Activated CD4-positive, alpha-beta memory T cell treated with anti-CD3 and anti-CD28 coated beads, Interleukin-2, amount 10 ng/mL, durations not matched to agents 7 days and 5 days (primary cell): Measurements from ENCODE around the gene C19orf81. TPM values are rescaled to one million over a fixed set of nuclear protein-coding genes. Genes with fewer than 3 reads are reported as not detected.

Source experiments
- CTCF ChIA-PET: fragments of 350-600 bp; sonication (Branson Sonifier 250); formaldehyde crosslinking; loops from one replicate; lab custom pipeline; 2021; ENCODE audit warnings: antibody characterized with exemption, inconsistent platforms; lab: Charles Lee
- POLR2A ChIA-PET: fragments of 350-600 bp; sonication (Branson Sonifier 250); formaldehyde crosslinking; loops from one replicate; lab custom pipeline; 2021; ENCODE audit warnings: antibody characterized with exemption; lab: Charles Lee
- DNase-seq: peaks from one replicate; pipeline ENCODE4 v3.0.0-alpha.2; 2020
- H3K27ac Mint-ChIP-seq: one replicate; pipeline ENCODE4 v1.8.0; 2021; ENCODE audit warnings: mild to moderate bottlenecking, mixed read lengths
- H3K27me3 Mint-ChIP-seq: one replicate; pipeline ENCODE4 v1.8.0; 2021; ENCODE audit warnings: mixed read lengths
- H3K36me3 Mint-ChIP-seq: one replicate; pipeline ENCODE4 v1.8.0; 2021; ENCODE audit warnings: low read depth, mixed read lengths
- H3K4me1 Mint-ChIP-seq: one replicate; pipeline ENCODE4 v1.8.0; 2021; ENCODE audit warnings: mixed read lengths
- H3K4me3 Mint-ChIP-seq: one replicate; pipeline ENCODE4 v1.8.0; 2021; ENCODE audit warnings: mild to moderate bottlenecking, mixed read lengths
- H3K9me3 Mint-ChIP-seq: one replicate; pipeline ENCODE4 v1.8.0; 2021; ENCODE audit warnings: mixed read lengths
- total RNA-seq, 2 experiments: library from RNA; stranded (reverse); gene quantifications; one replicate each; pipeline ENCODE4 v1.2.3, GENCODE V29; 2021

C19orf81 gene
- total RNA-seq, 2 experiments from 2014 or later, result not detected

GRCh38 chr19:50690439-50690838 lies 41.2 kb downstream of the C19orf81 start:
- Mint-ChIP-seq H3K36me3 (no peaks in the 10 kb centered on the region), H3K27ac (no peak overlapping the region), H3K4me3 (no peak overlapping the region), H3K9me3 (no peaks in the 10 kb centered on the region), H3K27me3 (peaks cover 22% of the 10 kb centered on the region), H3K4me1 (no peaks in the 10 kb centered on the region)
- POLR2A ChIA-PET, result no interaction called here
- CTCF ChIA-PET, result no interaction called here
- DNase-seq, result no peak

DNA sequence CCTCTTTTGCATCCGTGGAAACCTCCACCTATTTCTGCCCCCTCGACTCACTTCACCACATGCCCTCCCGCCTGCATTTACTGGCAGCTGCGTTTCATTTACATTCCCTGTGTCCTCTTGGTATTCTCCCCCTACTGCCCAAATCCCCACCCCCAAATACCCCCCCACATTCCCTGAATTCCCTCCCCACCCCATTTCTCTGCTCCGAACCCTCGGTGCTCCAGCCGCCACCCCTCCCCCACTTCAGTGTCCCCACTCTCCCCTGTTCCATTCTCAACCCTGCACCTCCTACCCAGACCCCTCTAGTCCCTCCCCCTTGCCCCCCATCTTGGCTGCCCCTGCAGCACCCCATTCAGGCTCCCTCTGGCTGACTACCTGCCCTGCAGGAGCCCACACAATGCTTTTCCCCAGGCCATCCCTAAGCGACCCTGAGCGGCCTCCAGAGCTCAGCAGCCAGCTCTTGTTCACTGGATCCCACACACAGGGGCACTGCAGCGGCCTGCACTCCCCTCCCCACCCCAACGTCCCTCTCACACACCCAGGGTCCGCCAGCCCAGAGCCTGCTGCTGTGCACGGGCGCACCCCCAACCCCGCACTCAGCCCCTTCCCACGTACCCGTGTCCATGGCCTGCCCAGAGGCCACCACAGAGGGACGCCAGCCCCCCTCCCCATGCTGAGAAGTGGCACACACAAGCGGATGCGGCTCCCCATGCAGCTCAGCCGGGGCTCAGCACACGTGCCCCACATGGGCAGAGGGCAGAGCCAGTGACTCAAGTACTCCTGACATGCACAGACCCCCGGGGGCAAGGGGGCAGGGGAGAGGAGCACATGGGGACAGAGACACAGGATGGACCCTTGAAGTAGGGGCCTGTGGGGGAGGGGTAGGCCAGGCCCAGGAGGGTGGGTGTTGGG lies 44.1 kb downstream of the C19orf81 start:
- peaks cover 22% of the 10 kb centered on the region for H3K27me3 Mint-ChIP-seq
- H3K4me3 Mint-ChIP-seq, result no peak overlapping the region
- no peaks in the 10 kb centered on the region for H3K9me3 Mint-ChIP-seq
- no peaks in the 10 kb centered on the region for H3K36me3 Mint-ChIP-seq
- POLR2A ChIA-PET, result no interaction called here
- no peaks in the 10 kb centered on the region for H3K4me1 Mint-ChIP-seq
- no peak for DNase-seq
- CTCF ChIA-PET, result no interaction called here
- H3K27ac Mint-ChIP-seq, result no peak overlapping the region

DNA sequence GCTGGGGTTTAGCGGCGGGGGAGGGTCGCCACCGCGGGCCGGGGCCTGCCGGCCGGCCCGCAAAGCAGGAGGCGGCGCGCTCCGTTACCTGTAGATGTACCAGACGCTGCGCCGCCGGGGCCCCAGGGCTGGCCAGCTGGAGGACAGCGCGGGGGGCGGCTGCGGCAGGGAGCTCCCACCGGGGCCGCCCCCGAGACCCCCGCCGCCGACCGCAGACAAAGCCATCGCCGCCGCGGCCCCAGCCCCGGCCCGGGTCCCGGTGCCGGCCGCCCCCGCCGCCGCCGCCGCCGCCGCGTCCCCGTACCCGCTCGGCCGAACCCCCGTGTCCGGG lies 45.5 kb downstream of the C19orf81 start:
- Mint-ChIP-seq H3K36me3 (no peaks in the 10 kb centered on the region), H3K9me3 (no peaks in the 10 kb centered on the region), H3K4me1 (no peaks in the 10 kb centered on the region), H3K27me3 (peaks cover 26% of the 10 kb centered on the region), H3K27ac (no peak overlapping the region), H3K4me3 (no peak overlapping the region)
- ChIA-PET CTCF (no interaction called here), POLR2A (no interaction called here)
- DNase-seq, result no peak

DNA sequence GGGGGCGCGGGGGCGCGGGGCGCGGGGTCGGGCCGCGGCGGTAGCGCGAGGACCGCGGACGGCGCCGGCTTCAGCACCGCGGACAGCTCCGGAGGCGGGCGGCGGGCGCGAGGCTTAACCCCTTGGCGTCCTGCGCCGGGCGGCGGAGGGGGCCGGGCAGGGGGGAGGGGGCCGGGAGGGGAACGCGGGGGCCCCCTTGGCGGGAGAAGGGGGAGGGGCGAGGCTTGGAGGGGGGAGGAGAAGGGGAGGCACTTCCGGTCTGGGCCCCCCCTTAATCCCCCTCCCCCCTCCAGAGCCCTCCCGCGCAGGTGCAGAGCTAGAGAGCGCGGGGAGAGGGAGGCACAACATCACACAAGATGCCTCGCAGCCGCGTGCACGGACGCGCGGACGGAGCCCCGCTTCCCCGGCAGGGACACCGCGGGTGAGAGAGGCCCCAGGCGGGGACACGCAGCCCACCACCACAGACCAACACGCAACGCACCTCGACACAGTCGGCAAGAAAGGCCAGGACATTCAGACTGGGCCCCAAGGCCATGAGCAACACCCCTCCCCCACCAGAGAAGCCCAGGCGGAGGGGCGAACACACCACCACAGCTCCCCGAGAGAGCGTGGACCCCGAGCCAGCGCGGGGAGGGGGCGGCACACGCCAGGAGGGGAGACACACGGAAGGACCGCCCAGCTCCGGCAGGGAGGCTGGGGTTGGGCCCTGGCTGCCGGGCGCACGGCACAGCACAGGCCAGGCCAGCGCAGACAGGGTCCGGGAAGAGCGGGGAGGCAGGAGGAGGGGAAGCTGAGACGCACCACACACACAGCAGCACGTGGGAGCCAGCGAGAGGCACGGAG lies 46.2 kb downstream of the C19orf81 start:
- Mint-ChIP-seq H3K9me3 (no peaks in the 10 kb centered on the region), H3K27ac (no peak overlapping the region), H3K27me3 (peaks cover 26% of the 10 kb centered on the region), H3K4me1 (no peaks in the 10 kb centered on the region), H3K36me3 (no peaks in the 10 kb centered on the region), H3K4me3 (no peak overlapping the region)
- ChIA-PET POLR2A (no interaction called here), CTCF (no interaction called here)
- DNase-seq, result peak; percentile 18

DNA sequence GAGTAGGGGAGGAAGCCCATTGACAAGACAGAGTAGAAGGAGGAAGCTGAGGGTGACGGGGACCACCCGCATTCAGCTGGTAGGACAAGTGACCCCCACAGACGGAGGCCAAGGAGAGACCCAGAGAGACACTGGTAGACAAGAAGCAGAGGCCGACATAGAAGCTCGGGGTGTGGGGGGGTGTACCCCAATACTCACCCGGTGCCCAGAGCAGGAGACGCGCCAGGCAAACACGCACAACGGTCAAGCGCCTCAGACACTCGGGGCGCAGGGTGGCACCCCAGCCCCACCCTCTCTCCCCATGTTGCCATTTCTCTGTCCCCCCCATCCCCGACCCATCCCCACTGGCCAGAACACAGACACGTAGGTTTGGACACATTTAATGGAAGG lies 46.8 kb downstream of the C19orf81 start:
- no peak overlapping the region for H3K4me3 Mint-ChIP-seq
- ChIA-PET CTCF (no interaction called here), POLR2A (no interaction called here)
- H3K27ac Mint-ChIP-seq, result no peak overlapping the region
- peaks cover 26% of the 10 kb centered on the region for H3K27me3 Mint-ChIP-seq
- DNase-seq, result no peak
- no peaks in the 10 kb centered on the region for H3K4me1 Mint-ChIP-seq
- no peaks in the 10 kb centered on the region for H3K36me3 Mint-ChIP-seq
- no peaks in the 10 kb centered on the region for H3K9me3 Mint-ChIP-seq

- DNase-seq, result no peak
- no peaks in the 10 kb centered on the region for H3K9me3 Mint-ChIP-seq
- no peak overlapping the region for H3K27ac Mint-ChIP-seq
- H3K36me3 Mint-ChIP-seq, result no peaks in the 10 kb centered on the region
- CTCF ChIA-PET, result no interaction called here
- H3K27me3 Mint-ChIP-seq, result peaks cover 20% of the 10 kb centered on the region
- H3K4me1 Mint-ChIP-seq, result no peaks in the 10 kb centered on the region
- POLR2A ChIA-PET, result no interaction called here
- H3K4me3 Mint-ChIP-seq, result no peak overlapping the region
Measured at GRCh38 chr19:50697414-50698124, 48.3 kb downstream of the C19orf81 start.

DNA sequence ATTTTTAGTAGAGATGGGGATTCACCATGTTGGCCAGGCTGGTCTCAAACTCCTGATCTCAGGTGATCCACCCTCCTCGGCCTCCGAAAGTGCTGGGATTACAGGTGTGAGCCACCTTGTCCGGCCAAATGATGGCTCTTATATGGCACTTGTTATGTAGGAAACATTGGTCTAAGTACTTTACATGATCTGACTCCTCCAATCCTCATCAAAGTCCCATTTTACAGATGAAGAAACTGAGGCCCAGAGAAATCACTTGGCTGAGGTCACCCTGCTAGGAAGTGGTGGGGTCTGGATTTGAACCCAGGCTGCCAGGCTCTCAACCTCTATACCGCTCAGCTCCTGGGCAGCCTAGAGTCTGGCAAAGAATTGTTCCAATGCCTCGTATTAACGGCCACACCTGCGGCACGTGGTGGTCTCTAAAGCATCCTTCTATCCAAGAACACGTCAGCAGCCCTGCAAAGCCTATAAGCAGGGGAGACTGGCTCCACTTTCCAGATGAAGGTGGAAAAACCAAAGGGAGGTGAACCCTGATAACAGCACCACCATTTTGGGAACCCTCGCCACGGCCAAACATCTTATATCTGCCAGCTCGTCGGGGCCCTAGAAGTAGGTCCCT lies 52.2 kb downstream of the C19orf81 start:
- H3K27me3 Mint-ChIP-seq, result peaks cover 15% of the 10 kb centered on the region
- H3K4me3 Mint-ChIP-seq, result no peak overlapping the region
- H3K36me3 Mint-ChIP-seq, result no peaks in the 10 kb centered on the region
- ChIA-PET POLR2A (no interaction called here), CTCF (no interaction called here)
- peaks cover 2% of the 10 kb centered on the region for H3K4me1 Mint-ChIP-seq
- no peak overlapping the region for H3K27ac Mint-ChIP-seq
- DNase-seq, result no peak
- no peaks in the 10 kb centered on the region for H3K9me3 Mint-ChIP-seq

GRCh38 chr19:50702158-50702870 lies 53.1 kb downstream of the C19orf81 start:
- Mint-ChIP-seq H3K4me3 (no peak overlapping the region), H3K36me3 (no peaks in the 10 kb centered on the region), H3K9me3 (no peaks in the 10 kb centered on the region), H3K27me3 (peaks cover 14% of the 10 kb centered on the region), H3K27ac (no peak overlapping the region), H3K4me1 (peaks cover 2% of the 10 kb centered on the region)
- ChIA-PET POLR2A (no interaction called here), CTCF (no interaction called here)
- DNase-seq, result no peak

GRCh38 chr19:50702871-50703829 lies 53.9 kb downstream of the C19orf81 start:
- no peaks in the 10 kb centered on the region for H3K9me3 Mint-ChIP-seq
- ChIA-PET POLR2A (no interaction called here), CTCF (no interaction called here)
- no peak overlapping the region for H3K4me3 Mint-ChIP-seq
- H3K36me3 Mint-ChIP-seq, result no peaks in the 10 kb centered on the region
- no peak overlapping the region for H3K27ac Mint-ChIP-seq
- peaks cover 14% of the 10 kb centered on the region for H3K27me3 Mint-ChIP-seq
- DNase-seq, result no peak
- H3K4me1 Mint-ChIP-seq, result peaks cover 2% of the 10 kb centered on the region

DNA sequence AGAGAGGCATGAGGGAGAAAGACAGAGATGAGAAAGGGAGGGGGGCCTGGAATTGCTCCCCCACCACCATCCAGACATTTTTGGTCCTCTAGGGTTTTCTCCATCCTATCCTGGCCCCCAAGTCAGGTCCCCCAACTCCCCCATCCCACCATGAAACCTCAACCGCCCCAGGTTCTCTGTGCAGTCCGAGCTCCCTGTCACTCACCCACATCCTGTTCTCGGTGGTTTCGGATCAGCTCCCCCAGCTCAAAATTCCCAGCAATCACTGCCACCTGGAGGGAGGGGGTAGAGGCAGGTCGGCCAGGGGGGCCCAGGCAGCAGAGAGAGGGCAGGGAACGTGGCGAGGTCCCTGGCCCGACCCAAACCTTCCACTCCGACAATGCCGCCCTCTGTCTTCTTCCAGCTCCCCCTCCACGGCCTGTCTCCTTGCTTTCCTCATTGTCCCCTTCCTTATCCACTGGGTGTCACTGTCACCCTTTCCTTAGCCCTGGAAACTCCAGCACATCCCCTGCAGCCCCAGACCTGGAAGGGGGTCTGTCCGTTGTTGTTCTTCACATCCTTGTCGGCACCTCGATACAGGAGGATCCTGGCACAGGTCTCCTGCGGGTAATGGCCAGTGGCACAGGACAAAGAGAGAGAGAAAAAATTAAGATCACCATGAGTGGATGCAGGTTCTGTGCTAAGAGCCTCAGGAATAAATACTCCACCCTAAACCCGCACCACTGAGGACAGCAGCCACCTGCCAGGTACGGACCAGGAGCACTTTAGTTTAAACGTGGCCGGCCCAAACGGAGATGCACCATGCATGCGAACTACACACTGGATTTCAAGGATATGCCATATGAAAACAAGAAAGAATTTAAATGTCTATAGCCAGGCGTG lies 54.9 kb downstream of the C19orf81 start:
- no peak for DNase-seq
- Mint-ChIP-seq H3K27me3 (peaks cover 13% of the 10 kb centered on the region), H3K27ac (no peak overlapping the region), H3K4me1 (peaks cover 2% of the 10 kb centered on the region), H3K9me3 (no peaks in the 10 kb centered on the region), H3K4me3 (no peak overlapping the region), H3K36me3 (no peaks in the 10 kb centered on the region)
- CTCF ChIA-PET, result no interaction called here
- POLR2A ChIA-PET, result no interaction called here
